ENCODE data around the gene SLC6A6. TPM values are rescaled to one million over a fixed set of nuclear protein-coding genes. Genes with fewer than 3 reads are reported as not detected.

SLC6A6 gene
- total and polyA plus RNA-seq, 10 of the 15 experiments (the other 5 are each of a cell fraction or from before 2014, with no cell fraction given) = 5.6 to 47.0 (median 20.2) TPM

DNA sequence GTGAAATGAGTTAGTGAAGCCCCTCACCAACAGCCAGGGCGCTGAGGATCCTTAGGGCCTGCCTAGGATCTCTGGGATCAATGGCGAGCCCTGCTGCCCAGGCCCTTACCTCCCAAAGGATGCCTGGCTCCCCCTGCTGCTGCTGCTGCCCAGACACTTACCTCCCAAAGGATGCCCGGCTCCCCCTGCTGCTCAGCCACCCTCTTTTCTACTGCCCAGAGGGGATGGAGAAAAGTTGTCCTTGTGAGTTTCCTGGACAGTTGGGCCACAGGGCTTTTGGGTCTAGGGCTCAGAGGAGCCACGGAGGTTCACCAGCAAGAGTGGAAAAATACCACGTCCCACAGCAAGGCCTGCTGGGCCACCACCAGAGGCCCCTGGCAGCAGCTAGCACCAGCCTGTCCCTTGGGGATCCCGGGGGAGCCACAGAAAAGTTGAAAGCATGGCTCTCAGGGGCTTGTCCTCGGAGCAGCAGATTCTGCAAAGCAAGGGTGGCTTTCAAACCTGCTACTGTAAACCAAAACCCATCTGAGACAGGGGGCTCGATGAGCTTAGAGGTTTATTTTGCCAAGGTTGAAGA lies 59.4 kb downstream of the SLC6A6 start (continued):
- TF ChIP-seq, protein P1, sequence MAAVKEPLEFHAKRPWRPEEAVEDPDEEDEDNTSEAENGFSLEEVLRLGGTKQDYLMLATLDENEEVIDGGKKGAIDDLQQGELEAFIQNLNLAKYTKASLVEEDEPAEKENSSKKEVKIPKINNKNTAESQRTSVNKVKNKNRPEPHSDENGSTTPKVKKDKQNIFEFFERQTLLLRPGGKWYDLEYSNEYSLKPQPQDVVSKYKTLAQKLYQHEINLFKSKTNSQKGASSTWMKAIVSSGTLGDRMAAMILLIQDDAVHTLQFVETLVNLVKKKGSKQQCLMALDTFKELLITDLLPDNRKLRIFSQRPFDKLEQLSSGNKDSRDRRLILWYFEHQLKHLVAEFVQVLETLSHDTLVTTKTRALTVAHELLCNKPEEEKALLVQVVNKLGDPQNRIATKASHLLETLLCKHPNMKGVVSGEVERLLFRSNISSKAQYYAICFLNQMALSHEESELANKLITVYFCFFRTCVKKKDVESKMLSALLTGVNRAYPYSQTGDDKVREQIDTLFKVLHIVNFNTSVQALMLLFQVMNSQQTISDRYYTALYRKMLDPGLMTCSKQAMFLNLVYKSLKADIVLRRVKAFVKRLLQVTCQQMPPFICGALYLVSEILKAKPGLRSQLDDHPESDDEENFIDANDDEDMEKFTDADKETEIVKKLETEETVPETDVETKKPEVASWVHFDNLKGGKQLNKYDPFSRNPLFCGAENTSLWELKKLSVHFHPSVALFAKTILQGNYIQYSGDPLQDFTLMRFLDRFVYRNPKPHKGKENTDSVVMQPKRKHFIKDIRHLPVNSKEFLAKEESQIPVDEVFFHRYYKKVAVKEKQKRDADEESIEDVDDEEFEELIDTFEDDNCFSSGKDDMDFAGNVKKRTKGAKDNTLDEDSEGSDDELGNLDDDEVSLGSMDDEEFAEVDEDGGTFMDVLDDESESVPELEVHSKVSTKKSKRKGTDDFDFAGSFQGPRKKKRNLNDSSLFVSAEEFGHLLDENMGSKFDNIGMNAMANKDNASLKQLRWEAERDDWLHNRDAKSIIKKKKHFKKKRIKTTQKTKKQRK (IDR thresholded peaks at IDR 0.05; ENCODE audit: low read depth, low read length) = no peak
- TF ChIP-seq, protein P2, sequence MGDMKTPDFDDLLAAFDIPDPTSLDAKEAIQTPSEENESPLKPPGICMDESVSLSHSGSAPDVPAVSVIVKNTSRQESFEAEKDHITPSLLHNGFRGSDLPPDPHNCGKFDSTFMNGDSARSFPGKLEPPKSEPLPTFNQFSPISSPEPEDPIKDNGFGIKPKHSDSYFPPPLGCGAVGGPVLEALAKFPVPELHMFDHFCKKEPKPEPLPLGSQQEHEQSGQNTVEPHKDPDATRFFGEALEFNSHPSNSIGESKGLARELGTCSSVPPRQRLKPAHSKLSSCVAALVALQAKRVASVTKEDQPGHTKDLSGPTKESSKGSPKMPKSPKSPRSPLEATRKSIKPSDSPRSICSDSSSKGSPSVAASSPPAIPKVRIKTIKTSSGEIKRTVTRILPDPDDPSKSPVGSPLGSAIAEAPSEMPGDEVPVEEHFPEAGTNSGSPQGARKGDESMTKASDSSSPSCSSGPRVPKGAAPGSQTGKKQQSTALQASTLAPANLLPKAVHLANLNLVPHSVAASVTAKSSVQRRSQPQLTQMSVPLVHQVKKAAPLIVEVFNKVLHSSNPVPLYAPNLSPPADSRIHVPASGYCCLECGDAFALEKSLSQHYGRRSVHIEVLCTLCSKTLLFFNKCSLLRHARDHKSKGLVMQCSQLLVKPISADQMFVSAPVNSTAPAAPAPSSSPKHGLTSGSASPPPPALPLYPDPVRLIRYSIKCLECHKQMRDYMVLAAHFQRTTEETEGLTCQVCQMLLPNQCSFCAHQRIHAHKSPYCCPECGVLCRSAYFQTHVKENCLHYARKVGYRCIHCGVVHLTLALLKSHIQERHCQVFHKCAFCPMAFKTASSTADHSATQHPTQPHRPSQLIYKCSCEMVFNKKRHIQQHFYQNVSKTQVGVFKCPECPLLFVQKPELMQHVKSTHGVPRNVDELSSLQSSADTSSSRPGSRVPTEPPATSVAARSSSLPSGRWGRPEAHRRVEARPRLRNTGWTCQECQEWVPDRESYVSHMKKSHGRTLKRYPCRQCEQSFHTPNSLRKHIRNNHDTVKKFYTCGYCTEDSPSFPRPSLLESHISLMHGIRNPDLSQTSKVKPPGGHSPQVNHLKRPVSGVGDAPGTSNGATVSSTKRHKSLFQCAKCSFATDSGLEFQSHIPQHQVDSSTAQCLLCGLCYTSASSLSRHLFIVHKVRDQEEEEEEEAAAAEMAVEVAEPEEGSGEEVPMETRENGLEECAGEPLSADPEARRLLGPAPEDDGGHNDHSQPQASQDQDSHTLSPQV (IDR thresholded peaks at IDR 0.05) = 0 out of 2 replicates have a peak, but pooled peaks have one; percentile 63
- TF ChIP-seq SUZ12 (IDR thresholded peaks at IDR 0.05; ENCODE audit: unreplicated experiment) (no peak), RCOR1 (conservative IDR thresholded peaks at IDR 0.05; ENCODE audit: low read depth, low read length) (no peak), IKZF1 (conservative IDR thresholded peaks at IDR 0.05) (no peak), POLR2AphosphoS5 (IDR thresholded peaks at IDR 0.05; ENCODE audit: low read length) (no peak), TAF1 (IDR thresholded peaks at IDR 0.05; ENCODE audit: borderline replicate concordance, low read depth, low read length) (no peak), ASH2L (IDR thresholded peaks at IDR 0.05; ENCODE audit: borderline replicate concordance, low read depth) (no peak), EP300 (IDR thresholded peaks at IDR 0.05; ENCODE audit: borderline replicate concordance in 1 of 2, control insufficient read depth in 1 of 2, low read depth in 2 of 2, low read length in 2 of 2) (no peak), HCFC1 (IDR thresholded peaks at IDR 0.05; ENCODE audit: low read length) (no peak), ATF7 (IDR thresholded peaks at IDR 0.05; ENCODE audit: low read depth) (no peak), YBX1 (IDR thresholded peaks at IDR 0.05) (no peak)

Data from GM12878 (cell line).